GM12872 (cell line): ENCODE data around the gene TBL1XR1.

Source experiments
- CTCF ChIP-seq: IDR thresholded peaks from 3 replicates; pipeline ENCODE4 v1.5.1; 2011; ENCODE audit warnings: low read depth, mild to moderate bottlenecking, low read length, moderate library complexity; ENCODE audit not compliant: insufficient read depth

Gene TBL1XR1

GRCh38 chr3:177037241-177037640, 160.0 kb downstream of the TBL1XR1 start:
- no peak for TF ChIP-seq CTCF

- TF ChIP-seq CTCF, result no peak
These were observed 161.6 kb downstream of the TBL1XR1 start for GRCh38 chr3:177035676-177036075.

GRCh38 chr3:177034832-177035475, 162.3 kb downstream of the TBL1XR1 start:
- TF ChIP-seq CTCF, result no peak

- TF ChIP-seq CTCF, result no peak
These were observed 170.6 kb downstream of the TBL1XR1 start for GRCh38 chr3:177026505-177027277.

- no peak for TF ChIP-seq CTCF
These were observed 181.4 kb downstream of the TBL1XR1 start for GRCh38 chr3:177015881-177016280.

GRCh38 chr3:177013681-177014280, 183.5 kb downstream of the TBL1XR1 start:
- no peak for TF ChIP-seq CTCF

GRCh38 chr3:177005718-177006405, 191.4 kb downstream of the TBL1XR1 start:
- no peak for TF ChIP-seq CTCF
